Keratinocyte (primary cell): Measurements from ENCODE around the gene OTOP2.

Experiments
- CTCF ChIP-seq, 3 experiments: IDR thresholded peaks in 1 of 3; conservative IDR thresholded peaks in 1 of 3; optimal IDR thresholded peaks in 1 of 3; 2 replicates in 2 of 3; 3 replicates in 1 of 3; pipeline versions ENCODE3 to v1.5.1; 2011; ENCODE audit warnings: low read length in 3 of 3, mild to moderate bottlenecking in 3 of 3, moderate library complexity in 2 of 3, control low read depth in 1 of 3, inconsistent platforms in 1 of 3; ENCODE audit not compliant: insufficient read depth in 2 of 3; ENCODE audit errors: extremely low read depth in 1 of 3
- EZH2 ChIP-seq: IDR thresholded peaks from one replicate; pipeline ENCODE4 v1.6.1; 2012; ENCODE audit warnings: inconsistent platforms, mild to moderate bottlenecking, low read length, moderate library complexity

- TF ChIP-seq CTCF (optimal IDR thresholded peaks at IDR 0.05 in 1 of 3, IDR thresholded peaks at IDR 0.05 in 1 of 3, conservative IDR thresholded peaks at IDR 0.05 in 1 of 3; ENCODE audit: extremely low read depth in 1 of 3, insufficient read depth in 2 of 3, low read length in 3 of 3) (no peak), EZH2 (no peak)
These were observed 45.4 kb upstream of the OTOP2 start for GRCh38 chr17:74878658-74879057.
